Left lung (tissue), 10 donors: ENCODE data around the gene SCMH1. TPM values are rescaled to one million over a fixed set of nuclear protein-coding genes. Genes with fewer than 3 reads are reported as not detected.

Source experiments
- ATAC-seq: fragments of 200-7000 bp; cut with Tn5 transposase; one replicate; pipeline ENCODE4 v1.9.1; 2020; ENCODE audit warnings: moderate library complexity
- DNase-seq, 4 donors: peaks; one replicate each; pipeline ENCODE4 v3.0.0-alpha.2; 2013 to 2020
- H3K27ac ChIP-seq, 2 donors: fragments of 200-600 bp; sonication (generic) in 1 of 2; one replicate each; pipeline versions ENCODE4 v1.5.0 to v1.8.0; 2020 to 2021
- H3K27me3 ChIP-seq, 2 donors: fragments of 200-600 bp; sonication (generic) in 1 of 2; one replicate each; pipeline versions ENCODE4 v1.5.0 to v1.8.0; 2020 to 2021
- H3K36me3 ChIP-seq, 2 donors: fragments of 200-600 bp; sonication (generic) in 1 of 2; one replicate each; pipeline versions ENCODE4 v1.5.0 to v1.8.0; 2020 to 2021
- H3K4me1 ChIP-seq, 2 donors: fragments of 200-600 bp; one replicate each; pipeline ENCODE4 v1.8.0; 2021
- H3K4me3 ChIP-seq, 2 donors: fragments of 200-600 bp; sonication (generic) in 1 of 2; one replicate each; pipeline versions ENCODE4 v1.5.0 to v1.8.0; 2020 to 2021; ENCODE audit warnings: mild to moderate bottlenecking in 1 of 2
- H3K9me3 ChIP-seq, 2 donors: fragments of 200-600 bp; sonication (generic) in 1 of 2; one replicate each; pipeline versions ENCODE4 v1.5.0 to v1.8.0; 2020 to 2021
- intact Hi-C, 2 donors: fragments of 100-400 bp; cut with DNase I; formaldehyde crosslinking; loops; one replicate each; pipeline versions ENCODE4 v1.11.2 to v1.14.2; 2022
- polyA plus RNA-seq, 6 donors: library from polyadenylated mRNA; unstranded; fragments of 120-200 nt; gene quantifications; one replicate each; pipeline ENCODE4 v1.2.1, GENCODE V29; 2013; ENCODE audit not compliant: insufficient read length in 6 of 6
- total RNA-seq, 2 donors: library from RNA; stranded (reverse); fragmentation: NEBNext Ultra II Directional; extraction: Animal tissue kit (Norgen Biotek cat#: 25700); gene quantifications; one replicate each; pipeline ENCODE4 v1.2.1, GENCODE V29; 2021
- TF ChIP-seq, protein P1 (sequence below), 2 donors: fragments of 200-600 bp; sonication (generic) in 1 of 2; IDR thresholded peaks; one replicate each; pipeline versions ENCODE4 v1.5.0 to v1.8.0; 2021; ENCODE audit warnings: antibody characterized with exemption in 2 of 2
- donor health status: DM: no; HTN: yes; CAD: no.
- donor health status: DM: no; HTN: no; CAD: no.

SCMH1 gene
- total and polyA plus RNA-seq, 8 donors, result 27.8 to 56.1 (median 44.3) TPM

- peak in 3 of 4 donors; percentile 24 to 88 (median 86) for DNase-seq
- Histone ChIP-seq H3K9me3 (no peaks in the 10 kb centered on the region), H3K4me1 (no peaks in the 10 kb centered on the region), H3K27me3 (no peaks in the 10 kb centered on the region), H3K36me3 (peaks cover 0 to 45% of the 10 kb centered on the region in 2 donors), H3K4me3 (no peak overlapping the region), H3K27ac (peak overlapping the region in 1 of 2 donors; percentile 13)
- TF ChIP-seq, protein P1, sequence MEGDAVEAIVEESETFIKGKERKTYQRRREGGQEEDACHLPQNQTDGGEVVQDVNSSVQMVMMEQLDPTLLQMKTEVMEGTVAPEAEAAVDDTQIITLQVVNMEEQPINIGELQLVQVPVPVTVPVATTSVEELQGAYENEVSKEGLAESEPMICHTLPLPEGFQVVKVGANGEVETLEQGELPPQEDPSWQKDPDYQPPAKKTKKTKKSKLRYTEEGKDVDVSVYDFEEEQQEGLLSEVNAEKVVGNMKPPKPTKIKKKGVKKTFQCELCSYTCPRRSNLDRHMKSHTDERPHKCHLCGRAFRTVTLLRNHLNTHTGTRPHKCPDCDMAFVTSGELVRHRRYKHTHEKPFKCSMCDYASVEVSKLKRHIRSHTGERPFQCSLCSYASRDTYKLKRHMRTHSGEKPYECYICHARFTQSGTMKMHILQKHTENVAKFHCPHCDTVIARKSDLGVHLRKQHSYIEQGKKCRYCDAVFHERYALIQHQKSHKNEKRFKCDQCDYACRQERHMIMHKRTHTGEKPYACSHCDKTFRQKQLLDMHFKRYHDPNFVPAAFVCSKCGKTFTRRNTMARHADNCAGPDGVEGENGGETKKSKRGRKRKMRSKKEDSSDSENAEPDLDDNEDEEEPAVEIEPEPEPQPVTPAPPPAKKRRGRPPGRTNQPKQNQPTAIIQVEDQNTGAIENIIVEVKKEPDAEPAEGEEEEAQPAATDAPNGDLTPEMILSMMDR (IDR thresholded peaks at IDR 0.05), result no peak
- peak; percentile 90 for ATAC-seq
- intact Hi-C loops, result no loop called here
Measured at GRCh38 chr1:41020109-41020576, 222.0 kb downstream of the SCMH1 start.

DNA sequence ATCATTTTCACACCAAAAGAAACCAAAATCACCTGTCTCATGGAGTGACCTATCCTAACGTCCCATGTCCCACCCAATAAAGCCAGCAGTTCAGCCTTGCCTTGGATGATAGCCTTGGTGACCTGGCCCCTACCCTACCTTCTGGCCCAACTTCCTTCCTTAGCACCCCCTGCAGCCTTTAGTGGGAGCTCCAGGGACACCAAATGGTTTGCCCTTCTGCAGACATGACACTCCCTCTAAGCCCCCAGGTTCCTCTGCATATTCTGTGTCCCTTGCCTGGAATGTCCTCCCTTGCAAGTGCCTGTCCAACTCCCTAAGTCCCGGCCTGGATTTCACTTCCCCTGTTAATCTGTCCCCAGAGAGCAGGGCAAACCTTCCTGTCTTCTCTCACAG, 222.8 kb downstream of the SCMH1 start:
- Histone ChIP-seq H3K9me3 (no peaks in the 10 kb centered on the region), H3K27me3 (no peaks in the 10 kb centered on the region), H3K27ac (no peak overlapping the region), H3K36me3 (peaks cover 0 to 42% of the 10 kb centered on the region in 2 donors), H3K4me1 (peaks cover 0 to 3% of the 10 kb centered on the region in 2 donors), H3K4me3 (no peak overlapping the region)
- TF ChIP-seq, protein P1 (IDR thresholded peaks at IDR 0.05), result no peak
- intact Hi-C loops, result no loop called here
- DNase-seq (no peak), ATAC-seq (no peak)

DNA sequence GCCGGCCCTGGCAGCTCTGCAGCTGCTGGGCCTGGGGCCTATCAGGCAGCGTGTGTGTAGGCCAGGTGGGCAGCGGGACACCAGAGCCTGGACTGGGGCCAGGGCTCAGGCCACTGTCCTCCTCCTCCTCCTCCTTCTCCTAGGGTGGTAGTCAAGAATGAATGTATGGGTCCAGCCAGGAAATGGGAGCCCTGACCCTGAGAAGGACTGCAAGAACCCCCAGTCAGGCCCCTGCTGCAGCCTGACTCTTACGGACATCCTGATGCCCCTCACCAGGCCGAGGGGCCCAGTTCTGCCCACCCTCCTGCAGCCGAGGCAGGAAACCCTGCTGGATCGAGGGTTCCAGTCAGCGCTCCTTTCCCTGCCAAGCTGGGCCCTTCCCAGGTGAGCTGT, 224.1 kb downstream of the SCMH1 start:
- intact Hi-C loops, result no loop called here
- Histone ChIP-seq H3K36me3 (peaks cover 0 to 44% of the 10 kb centered on the region in 2 donors), H3K9me3 (no peaks in the 10 kb centered on the region), H3K4me3 (no peak overlapping the region), H3K27ac (no peak overlapping the region), H3K4me1 (peaks cover 0 to 16% of the 10 kb centered on the region in 2 donors), H3K27me3 (no peaks in the 10 kb centered on the region)
- no peak for ATAC-seq
- TF ChIP-seq, protein P1 (IDR thresholded peaks at IDR 0.05), result no peak
- DNase-seq, result no peak

GRCh38 chr1:41017141-41018017, 224.7 kb downstream of the SCMH1 start:
- TF ChIP-seq, protein P1 (IDR thresholded peaks at IDR 0.05), result no peak
- Histone ChIP-seq H3K9me3 (no peaks in the 10 kb centered on the region), H3K27me3 (no peaks in the 10 kb centered on the region), H3K36me3 (peaks cover 0 to 51% of the 10 kb centered on the region in 2 donors), H3K27ac (no peak overlapping the region), H3K4me3 (no peak overlapping the region), H3K4me1 (peaks cover 0 to 19% of the 10 kb centered on the region in 2 donors)
- DNase-seq, result no peak
- intact Hi-C loops, result no loop called here
- ATAC-seq, result no peak

DNA sequence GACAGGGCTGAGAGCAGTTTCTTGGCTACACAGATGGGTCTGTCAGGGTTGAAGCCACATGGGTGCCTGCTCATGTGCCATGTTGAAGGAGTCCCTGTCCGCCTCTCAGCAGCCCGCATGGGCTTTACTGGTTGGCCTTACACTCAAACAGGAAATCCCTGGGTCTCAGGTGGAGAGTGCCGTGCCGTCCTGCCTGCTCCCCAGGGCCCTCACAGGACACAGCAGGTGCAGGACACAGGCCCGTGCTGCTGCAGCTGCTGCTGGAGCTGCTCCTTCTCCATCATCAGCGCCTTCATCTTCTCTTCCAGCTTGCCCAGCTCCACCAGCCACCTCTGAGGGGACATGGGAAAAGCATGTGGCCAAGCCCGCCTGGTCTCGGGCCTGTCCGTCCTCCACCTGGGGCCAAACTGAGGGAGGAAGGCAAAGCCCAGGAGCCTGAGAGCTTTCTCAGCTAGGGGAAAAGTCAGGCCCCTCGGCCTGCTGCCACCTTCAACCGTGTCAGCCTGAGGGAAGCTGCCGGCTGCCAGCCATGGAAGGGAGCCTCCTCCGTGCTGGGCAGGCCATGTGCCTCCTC, 226.1 kb downstream of the SCMH1 start:
- H3K27ac ChIP-seq, result no peak overlapping the region
- H3K9me3 ChIP-seq, result no peaks in the 10 kb centered on the region
- no peak overlapping the region for H3K4me3 ChIP-seq
- TF ChIP-seq, protein P1 (IDR thresholded peaks at IDR 0.05), result no peak
- intact Hi-C loops, result no loop called here
- DNase-seq (no peak), ATAC-seq (no peak)
- peaks cover 0 to 19% of the 10 kb centered on the region in 2 donors for H3K4me1 ChIP-seq
- H3K36me3 ChIP-seq, result peaks cover 1 to 65% of the 10 kb centered on the region in 2 donors
- H3K27me3 ChIP-seq, result no peaks in the 10 kb centered on the region
